WTC11 (cell line): ENCODE measurements around the gene ZFYVE28.

Experiments used
- ATF2 ChIP-seq: sonication (generic); formaldehyde crosslinking; IDR thresholded peaks from 2 replicates; pipeline ENCODE4 v1.8.1; 2022; ENCODE audit warnings: low read depth, missing genetic modification reagents, borderline replicate concordance
- CTCF ChIP-seq: fragments of 200-600 bp; IDR thresholded peaks from 2 replicates; pipeline ENCODE4 v1.8.0; 2022; ENCODE audit warnings: antibody characterized with exemption
- GABPB1 ChIP-seq: sonication (generic); formaldehyde crosslinking; IDR thresholded peaks from 2 replicates; pipeline ENCODE4 v1.8.1; 2023; ENCODE audit warnings: mild to moderate bottlenecking, missing genetic modification reagents
- JUN ChIP-seq: sonication (generic); formaldehyde crosslinking; IDR thresholded peaks from 2 replicates; pipeline ENCODE4 v1.8.0; 2023; ENCODE audit warnings: mild to moderate bottlenecking, missing genetic modification reagents
- PREB ChIP-seq: sonication (generic); formaldehyde crosslinking; IDR thresholded peaks from 2 replicates; pipeline ENCODE4 v1.8.1; 2022; ENCODE audit warnings: mild to moderate bottlenecking, missing genetic modification reagents, moderate library complexity, borderline replicate concordance
- TEAD4 ChIP-seq: sonication (generic); formaldehyde crosslinking; IDR thresholded peaks from 2 replicates; pipeline ENCODE4 v1.8.0; 2022; ENCODE audit warnings: mild to moderate bottlenecking, missing genetic modification reagents
- ZNF416 ChIP-seq: fragments of 250-450 bp; sonication (Bioruptor Pico); IDR thresholded peaks from 2 replicates; pipeline ENCODE4 v1.9.0; 2021; ENCODE audit warnings: mild to moderate bottlenecking, inconsistent platforms
- TF ChIP-seq, protein P1 (sequence below): sonication (generic); formaldehyde crosslinking; IDR thresholded peaks from 2 replicates; pipeline ENCODE4 v1.8.0; 2022; ENCODE audit warnings: mild to moderate bottlenecking, missing genetic modification reagents
- TF ChIP-seq, protein P2 (sequence below): sonication (generic); formaldehyde crosslinking; IDR thresholded peaks from 2 replicates; pipeline ENCODE4 v1.8.0; 2022; ENCODE audit warnings: mild to moderate bottlenecking, missing genetic modification reagents

DNA sequence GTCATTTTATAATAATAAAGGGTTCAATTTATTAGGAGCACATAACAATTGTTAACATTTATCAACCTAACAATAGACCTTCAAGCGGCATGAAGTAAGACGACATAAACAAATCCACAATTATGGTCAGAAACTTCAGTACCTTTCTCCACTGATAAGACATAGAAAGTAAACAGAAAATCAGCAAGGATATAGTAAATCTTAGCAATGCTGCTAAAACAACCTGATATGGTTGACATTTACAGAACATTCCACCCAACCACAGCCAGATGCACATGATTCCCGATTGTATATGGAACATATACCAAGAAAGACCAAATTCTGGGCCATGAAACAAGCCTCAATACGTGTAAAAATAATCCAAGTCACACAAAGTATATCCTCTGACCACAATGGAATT, 71.3 kb downstream of the ZFYVE28 start:
- TF ChIP-seq JUN (CRISPR knock-in tag) = no peak
- TF ChIP-seq CTCF = no peak
- TF ChIP-seq, protein P1, sequence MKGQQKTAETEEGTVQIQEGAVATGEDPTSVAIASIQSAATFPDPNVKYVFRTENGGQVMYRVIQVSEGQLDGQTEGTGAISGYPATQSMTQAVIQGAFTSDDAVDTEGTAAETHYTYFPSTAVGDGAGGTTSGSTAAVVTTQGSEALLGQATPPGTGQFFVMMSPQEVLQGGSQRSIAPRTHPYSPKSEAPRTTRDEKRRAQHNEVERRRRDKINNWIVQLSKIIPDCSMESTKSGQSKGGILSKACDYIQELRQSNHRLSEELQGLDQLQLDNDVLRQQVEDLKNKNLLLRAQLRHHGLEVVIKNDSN (CRISPR knock-in tag) = no peak
- no peak for TF ChIP-seq TEAD4
- TF ChIP-seq GABPB1 (CRISPR knock-in tag) = no peak
- TF ChIP-seq PREB = no peak
- no peak for TF ChIP-seq ATF2
- TF ChIP-seq, protein P2, sequence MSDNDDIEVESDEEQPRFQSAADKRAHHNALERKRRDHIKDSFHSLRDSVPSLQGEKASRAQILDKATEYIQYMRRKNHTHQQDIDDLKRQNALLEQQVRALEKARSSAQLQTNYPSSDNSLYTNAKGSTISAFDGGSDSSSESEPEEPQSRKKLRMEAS (CRISPR knock-in tag) = no peak
- no peak for TF ChIP-seq ZNF416 (CRISPR knock-in tag)
